Nephron (organoid): Measurements from ENCODE around the gene ARL4D.
"Not testable (repeated sequence)": the region's sequence is repeated elsewhere in the genome, so short reads cannot be mapped to it uniquely, and the experiment has no call there.

Experiments used
- H3K27ac Mint-ChIP-seq, 3 experiments: 2 replicates each; pipeline ENCODE4 v1.8.0; 2020; ENCODE audit warnings: mixed read lengths in 3 of 3, mild to moderate bottlenecking in 2 of 3, moderate library complexity in 1 of 3
- H3K27me3 Mint-ChIP-seq: 2 replicates; pipeline ENCODE4 v1.8.0; 2021; ENCODE audit warnings: low read depth, mild to moderate bottlenecking, moderate library complexity, mixed read lengths
- H3K36me3 Mint-ChIP-seq: 2 replicates; pipeline ENCODE4 v1.8.0; 2020; ENCODE audit warnings: low read depth, mixed read lengths
- H3K4me1 Mint-ChIP-seq: 2 replicates; pipeline ENCODE4 v1.8.0; 2020; ENCODE audit warnings: mixed read lengths
- H3K4me3 Mint-ChIP-seq, 3 experiments: 2 replicates each; pipeline ENCODE4 v1.8.0; 2020; ENCODE audit warnings: mild to moderate bottlenecking in 3 of 3, mixed read lengths in 3 of 3, moderate library complexity in 2 of 3
- H3K9me3 Mint-ChIP-seq: 2 replicates; pipeline ENCODE4 v1.8.0; 2020; ENCODE audit warnings: mixed read lengths
- CTCF ChIP-seq, 3 experiments: fragments of 200-600 bp; sonication (generic); IDR thresholded peaks; one replicate each; pipeline ENCODE4 v1.5.0; 2021; ENCODE audit warnings: antibody characterized with exemption in 3 of 3; ENCODE audit not compliant: unreplicated experiment in 3 of 3

The ARL4D gene

DNA sequence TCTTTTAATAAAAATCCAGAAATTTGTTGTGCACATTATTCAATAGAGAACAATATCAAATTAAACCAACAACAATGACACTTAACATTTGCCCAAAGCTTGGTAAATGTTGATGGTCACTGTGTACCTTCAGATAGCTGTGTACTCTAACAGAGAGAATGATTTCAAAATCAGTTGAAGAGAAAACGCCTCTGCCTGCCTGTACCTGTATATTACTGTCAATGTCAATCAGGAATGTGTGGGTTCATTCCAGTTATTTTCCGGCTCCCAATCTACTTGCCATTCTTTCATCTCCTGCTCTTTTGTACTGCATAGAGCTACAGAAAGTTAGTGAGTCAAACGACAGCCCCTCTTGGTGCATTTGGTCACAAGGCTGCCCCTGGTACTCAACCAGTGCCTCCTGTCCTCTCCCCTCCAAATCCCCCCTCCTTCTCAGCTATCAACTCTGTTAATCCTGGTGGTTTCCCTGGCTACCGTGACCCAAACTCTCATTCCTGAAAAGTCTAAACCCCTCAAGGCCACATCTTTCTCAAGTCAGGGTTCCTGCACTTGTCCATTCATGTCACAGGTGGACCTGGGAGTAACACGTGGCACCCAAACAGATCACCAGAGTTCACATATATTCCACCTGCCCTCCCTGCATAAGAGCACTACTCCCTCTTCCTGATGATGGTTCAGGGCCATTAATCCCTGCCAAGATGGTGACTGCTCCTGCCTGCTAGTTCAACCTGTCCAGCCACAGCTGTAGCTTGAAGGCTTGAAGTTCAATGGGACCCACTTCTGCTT lies 13.6 kb upstream of the ARL4D start:
- TF ChIP-seq CTCF (IDR thresholded peaks at IDR 0.05; ENCODE audit: unreplicated experiment in 3 of 3) = no peak
- Mint-ChIP-seq H3K36me3 (peaks cover 3% of the 10 kb centered on the region), H3K9me3 (peaks cover under 1% of the 10 kb centered on the region), H3K4me1 (peaks cover 13% of the 10 kb centered on the region), H3K4me3 (no peak overlapping the region), H3K27ac (peak overlapping the region in 1 of 3 experiments; percentile 42), H3K27me3 (peaks cover 19% of the 10 kb centered on the region)

DNA sequence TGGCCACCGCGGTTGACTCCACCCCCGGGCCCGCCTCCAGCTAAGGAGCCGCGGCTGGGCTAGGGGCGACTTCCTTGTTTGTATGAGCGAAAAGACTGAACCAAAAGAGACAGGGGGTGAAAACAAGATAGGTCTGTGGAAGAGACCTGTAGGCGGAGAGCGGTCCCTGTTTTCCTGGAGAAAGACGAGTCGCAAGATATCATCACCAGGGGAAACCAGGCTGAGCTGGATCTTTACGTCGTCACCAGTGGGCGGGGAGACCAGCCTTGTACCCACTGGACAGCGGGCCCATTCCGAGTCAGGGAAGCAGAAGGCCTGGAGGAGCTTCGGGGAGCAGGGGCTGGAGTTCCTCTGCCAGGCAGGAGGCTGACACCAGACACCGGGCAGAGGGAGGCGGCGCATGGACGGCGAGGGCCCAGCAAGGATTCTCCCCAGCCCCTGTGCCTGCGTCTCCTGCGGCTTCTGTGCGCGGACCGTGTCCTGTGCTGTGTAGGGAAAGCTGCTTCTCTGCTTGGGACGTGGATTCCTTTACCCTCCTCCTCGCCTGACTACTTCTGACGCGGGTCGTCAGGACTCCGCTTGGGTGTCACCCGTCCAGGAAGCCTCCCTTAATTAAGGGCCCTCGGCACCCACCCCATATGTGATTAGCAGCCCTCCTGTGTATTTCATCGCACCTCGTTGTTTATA lies 10.3 kb upstream of the ARL4D start:
- Mint-ChIP-seq H3K4me3 (peak overlapping the region; percentile 86 to 92 (median 90)), H3K4me1 (peaks cover 13% of the 10 kb centered on the region), H3K27me3 (peaks cover 10% of the 10 kb centered on the region), H3K9me3 (no peaks in the 10 kb centered on the region), H3K27ac (peak overlapping the region; percentile 97 to 99 (median 98)), H3K36me3 (no peaks in the 10 kb centered on the region)
- no peak for TF ChIP-seq CTCF (IDR thresholded peaks at IDR 0.05; ENCODE audit: unreplicated experiment in 3 of 3)

DNA sequence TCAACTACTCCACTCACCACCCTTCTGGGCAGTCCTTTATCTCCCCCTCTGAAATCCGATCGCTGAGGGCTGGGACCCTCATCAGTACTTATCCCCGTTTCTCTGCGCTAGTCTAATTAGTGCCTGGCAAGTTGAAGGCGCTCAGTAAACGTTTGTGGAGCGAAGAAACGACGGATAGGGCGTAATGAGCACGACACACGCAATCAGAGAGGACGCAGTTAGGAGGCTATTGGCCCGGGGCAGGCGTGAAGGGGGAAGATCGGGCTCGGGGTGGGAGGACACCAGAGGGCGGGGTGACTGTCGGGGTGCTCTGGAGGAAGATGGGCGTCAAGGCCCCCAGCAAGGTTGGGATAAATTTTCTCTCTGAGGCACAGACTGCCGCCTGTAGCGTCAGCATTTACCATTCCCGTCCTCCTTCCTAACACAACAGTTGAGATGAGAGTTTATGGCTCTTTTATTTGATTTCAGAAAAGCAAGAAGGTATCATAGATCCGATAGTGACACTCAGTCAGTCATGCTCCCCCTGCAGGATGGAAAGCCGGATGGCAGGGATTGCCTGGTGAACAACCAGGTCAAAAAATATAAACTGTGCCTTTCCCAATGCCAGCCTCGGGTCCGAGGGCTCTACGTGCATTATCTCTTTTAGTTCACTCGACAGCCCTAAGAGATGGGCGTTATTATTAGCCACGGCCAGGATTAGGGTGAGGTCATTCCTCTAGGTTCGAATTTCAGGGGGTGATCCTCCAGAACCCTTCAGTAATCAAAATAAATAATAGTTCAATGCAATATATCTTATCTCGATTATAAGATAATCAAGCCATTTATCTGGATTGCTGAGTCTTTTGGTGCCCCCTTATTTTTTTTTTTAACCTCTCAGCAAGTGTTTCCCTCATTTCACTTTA lies 9.5 kb upstream of the ARL4D start:
- no peaks in the 10 kb centered on the region for H3K9me3 Mint-ChIP-seq
- H3K4me1 Mint-ChIP-seq = peaks cover 19% of the 10 kb centered on the region
- H3K27me3 Mint-ChIP-seq = peaks cover 6% of the 10 kb centered on the region
- H3K36me3 Mint-ChIP-seq = no peaks in the 10 kb centered on the region
- peak overlapping the region; percentile 97 to 99 (median 98) for H3K27ac Mint-ChIP-seq
- TF ChIP-seq CTCF (IDR thresholded peaks at IDR 0.05; ENCODE audit: unreplicated experiment in 3 of 3) = peak; percentile 85 to 90 (median 90)
- H3K4me3 Mint-ChIP-seq = peak overlapping the region; percentile 86 to 92 (median 90)

DNA sequence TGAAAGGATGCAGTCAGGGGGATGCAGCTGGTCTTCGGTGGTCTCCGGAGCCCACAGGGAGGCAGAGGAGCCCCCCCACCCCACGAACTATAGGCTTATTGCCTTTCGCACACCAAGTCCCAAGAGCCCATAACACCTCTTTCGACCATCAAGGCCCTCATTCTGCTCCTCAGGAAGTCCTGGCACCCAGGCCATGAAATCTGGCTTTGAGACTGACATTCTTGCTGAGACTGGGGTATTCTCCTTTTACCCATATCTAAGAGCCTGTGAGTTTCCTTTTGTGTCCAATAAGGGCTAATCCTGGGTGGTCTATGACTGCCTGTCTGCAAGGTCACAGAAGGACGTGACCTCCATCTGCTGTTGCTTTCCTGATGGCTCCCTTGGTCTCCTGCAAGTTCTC lies 6.4 kb upstream of the ARL4D start:
- Mint-ChIP-seq H3K4me1 (peaks cover 19% of the 10 kb centered on the region), H3K36me3 (no peaks in the 10 kb centered on the region), H3K4me3 (peak overlapping the region in 2 of 3 experiments; percentile 14 to 47), H3K27me3 (no peaks in the 10 kb centered on the region), H3K9me3 (no peaks in the 10 kb centered on the region), H3K27ac (peak overlapping the region; percentile 2 to 39 (median 19))
- TF ChIP-seq CTCF (IDR thresholded peaks at IDR 0.05; ENCODE audit: unreplicated experiment in 3 of 3) = no peak

GRCh38 chr17:43393944-43394482 lies 4.8 kb upstream of the ARL4D start:
- Mint-ChIP-seq H3K27ac (peak overlapping the region; percentile 77 to 94 (median 77)), H3K9me3 (no peaks in the 10 kb centered on the region), H3K36me3 (no peaks in the 10 kb centered on the region), H3K27me3 (no peaks in the 10 kb centered on the region), H3K4me1 (peaks cover 24% of the 10 kb centered on the region), H3K4me3 (peak overlapping the region; percentile 1 to 46 (median 14))
- peak; percentile 95 to 96 (median 95) for TF ChIP-seq CTCF (IDR thresholded peaks at IDR 0.05; ENCODE audit: unreplicated experiment in 3 of 3)

DNA sequence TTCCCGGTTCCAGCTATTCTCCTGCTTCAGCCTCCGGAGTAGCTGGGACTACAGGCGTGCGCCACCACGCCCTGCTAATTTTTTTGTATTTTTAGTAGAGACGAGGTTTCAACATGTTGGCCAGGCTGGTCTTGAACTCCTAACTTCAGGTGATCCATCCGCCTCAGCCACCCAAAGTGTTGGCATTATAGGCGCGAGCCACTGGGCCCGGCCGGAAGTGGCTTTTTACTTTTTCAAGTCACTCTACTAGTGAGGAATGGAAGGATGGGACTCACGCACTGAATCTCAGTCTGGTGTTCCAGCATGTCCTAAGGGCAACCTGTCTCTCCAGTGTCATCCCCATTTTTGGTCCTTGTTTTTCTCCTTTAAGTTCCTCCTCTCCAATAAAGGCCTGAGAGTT lies 4.1 kb upstream of the ARL4D start:
- H3K27me3 Mint-ChIP-seq, H3K4me3 Mint-ChIP-seq, H3K36me3 Mint-ChIP-seq, H3K9me3 Mint-ChIP-seq: not testable (repeated sequence)
- Mint-ChIP-seq H3K27ac (peak overlapping the region in 1 of 3 experiments; percentile 94), H3K4me1 (peaks cover 22% of the 10 kb centered on the region)
